B cell (primary cell): Measurements from ENCODE around the gene SCAND1. TPM values are rescaled to one million over a fixed set of nuclear protein-coding genes. Genes with fewer than 3 reads are reported as not detected.

ENCODE experiments used
- ATAC-seq: fragments of 200-7000 bp; cut with Tn5 transposase; one replicate; pipeline ENCODE4 v1.10.0; 2021; ENCODE audit warnings: low read depth, mild to moderate bottlenecking, moderate number of reproducible peaks, moderate library complexity
- CTCF ChIA-PET: fragments of 350-600 bp; sonication (Branson Sonifier 250); formaldehyde crosslinking; loops from one replicate; lab custom pipeline; 2021; ENCODE audit warnings: antibody characterized with exemption, inconsistent platforms; lab: Charles Lee
- POLR2A ChIA-PET: fragments of 350-600 bp; sonication (Branson Sonifier 250); formaldehyde crosslinking; loops from one replicate; lab custom pipeline; 2021; ENCODE audit warnings: antibody characterized with exemption; lab: Charles Lee
- DNase-seq: peaks from one replicate; pipeline ENCODE4 v3.0.0; 2013
- H2AFZ ChIP-seq: 2 replicates; pipeline ENCODE4 v1.6.1; 2012; ENCODE audit warnings: mild to moderate bottlenecking, low read depth, low read length; ENCODE audit not compliant: insufficient read depth, poor library complexity, severe bottlenecking
- H3K27ac ChIP-seq, 2 donors: 1 replicate in 1 of 2; 2 replicates in 1 of 2; pipeline ENCODE4 v1.5.1; 2012 to 2013; ENCODE audit warnings: low read length in 2 of 2, mild to moderate bottlenecking in 2 of 2, moderate library complexity in 1 of 2
- H3K27me3 ChIP-seq, 4 experiments: fragments of 200-600 bp in 1 of 4; sonication (generic) in 1 of 4; replicated peaks in 1 of 4; 1 replicate in 2 of 4; 2 replicates in 2 of 4; pipeline versions ENCODE4 v1.6.1 to v1.7.0; 2013 to 2016; ENCODE audit warnings: low read length in 3 of 4, mild to moderate bottlenecking in 2 of 4, mixed read lengths in 1 of 4, moderate library complexity in 1 of 4; ENCODE audit not compliant: insufficient read depth in 4 of 4, control insufficient read depth in 3 of 4; ENCODE audit errors: control extremely low read depth in 1 of 4
- H3K36me3 ChIP-seq, 2 experiments: replicated peaks in 1 of 2; 1 replicate in 1 of 2; 2 replicates in 1 of 2; pipeline versions ENCODE4 v1.6.1 to v1.7.1; 2013; ENCODE audit warnings: low read length in 1 of 2; ENCODE audit not compliant: insufficient read depth in 2 of 2, control insufficient read depth in 1 of 2; ENCODE audit errors: control extremely low read depth in 1 of 2, extremely low read depth in 1 of 2
- H3K4me1 ChIP-seq, 2 donors: fragments of 200-600 bp in 1 of 2; sonication (generic) in 1 of 2; 1 replicate in 1 of 2; 2 replicates in 1 of 2; pipeline versions ENCODE4 v1.5.1 to v1.6.1; 2013 to 2017; ENCODE audit warnings: low read length in 2 of 2; ENCODE audit not compliant: control insufficient read depth in 2 of 2, insufficient read depth in 2 of 2
- H3K4me2 ChIP-seq: replicated peaks from 2 replicates; pipeline ENCODE3; 2012; ENCODE audit warnings: mild to moderate bottlenecking, low read depth, low read length; ENCODE audit not compliant: poor library complexity, severe bottlenecking
- H3K4me3 ChIP-seq, 5 experiments: fragments of 200-600 bp in 1 of 5; sonication (generic) in 1 of 5; 1 replicate in 3 of 5; 2 replicates in 2 of 5; pipeline versions ENCODE4 v1.5.1 to v1.7.0; 2011 to 2016; ENCODE audit warnings: low read length in 4 of 5, mild to moderate bottlenecking in 4 of 5, low read depth in 2 of 5, control low read depth in 1 of 5, moderate library complexity in 1 of 5; ENCODE audit not compliant: insufficient read depth in 1 of 5; ENCODE audit errors: control extremely low read depth in 1 of 5, extremely low read depth in 1 of 5
- H3K79me2 ChIP-seq: fragments of 200-600 bp; sonication (generic); one replicate; pipeline ENCODE4 v1.6.0; 2016; ENCODE audit warnings: low read length; ENCODE audit not compliant: control insufficient read depth, insufficient read depth
- H3K9ac ChIP-seq: fragments of 200-600 bp; sonication (generic); 2 replicates; pipeline ENCODE4 v1.6.1; 2017; ENCODE audit warnings: mild to moderate bottlenecking, low read length, moderate library complexity
- H3K9me3 ChIP-seq, 3 donors: one replicate each; pipeline versions ENCODE4 v1.6.1 to v1.7.1; 2013; ENCODE audit warnings: low read length in 2 of 3; ENCODE audit not compliant: control insufficient read depth in 2 of 3, insufficient read depth in 1 of 3; ENCODE audit errors: control extremely low read depth in 1 of 3
- H4K20me1 ChIP-seq: 2 replicates; pipeline ENCODE4 v1.6.0; 2012; ENCODE audit warnings: mild to moderate bottlenecking, low read length; ENCODE audit not compliant: insufficient read depth, control insufficient read depth, poor library complexity, severe bottlenecking
- H3K27ac Mint-ChIP-seq: one replicate; pipeline ENCODE4 v1.8.0; 2021; ENCODE audit warnings: mixed read lengths
- H3K27me3 Mint-ChIP-seq: one replicate; pipeline ENCODE4 v1.8.0; 2021; ENCODE audit warnings: mixed read lengths
- H3K4me1 Mint-ChIP-seq: one replicate; pipeline ENCODE4 v1.8.0; 2021; ENCODE audit warnings: mixed read lengths
- H3K4me3 Mint-ChIP-seq: one replicate; pipeline ENCODE4 v1.8.0; 2021; ENCODE audit warnings: mixed read lengths
- H3K9me3 Mint-ChIP-seq: one replicate; pipeline ENCODE4 v1.8.0; 2022; ENCODE audit warnings: mixed read lengths; ENCODE audit not compliant: insufficient read depth
- EZH2 ChIP-seq: IDR thresholded peaks from 2 replicates; pipeline ENCODE4 v1.6.1; 2012; ENCODE audit warnings: borderline replicate concordance, low read depth, mild to moderate bottlenecking, moderate library complexity, low read length; ENCODE audit not compliant: insufficient read depth, poor library complexity, severe bottlenecking
- WGBS: methylation state at CpG from one replicate; pipeline ENCODE4 v1.1.5; 2013; ENCODE audit warnings: missing lambda C conversion rate; ENCODE audit not compliant: insufficient coverage; 5-methylcytosine and 5-hydroxymethylcytosine counted together
- intact Hi-C: fragments of 100-400 bp; cut with micrococcal nuclease; formaldehyde crosslinking; loops from one replicate; pipeline ENCODE4 v1.10.0; 2022
- polyA plus RNA-seq: library from polyadenylated mRNA; depleted of rRNA; stranded (reverse); fragments of >200 nt; gene quantifications from 2 replicates; pipeline ENCODE4 v1.2.3, GENCODE V29; 2012
- total RNA-seq, 2 donors: library from RNA; stranded (reverse); fragments of 120-200 nt in 1 of 2; gene quantifications; 1 replicate in 1 of 2; 2 replicates in 1 of 2; pipeline versions ENCODE4 v1.2.3 to v1.2.4, GENCODE V29; 2013 to 2022
- TF ChIP-seq, protein P1 (sequence below): fragments of 200-600 bp; IDR thresholded peaks from one replicate; pipeline ENCODE4 v1.8.0; 2022; ENCODE audit warnings: antibody characterized with exemption, mild to moderate bottlenecking

Gene SCAND1
- total and polyA plus RNA-seq, 2 donors (not counting 1 experiment from before 2014, with no cell fraction given), result 42.0 to 102 TPM

DNA sequence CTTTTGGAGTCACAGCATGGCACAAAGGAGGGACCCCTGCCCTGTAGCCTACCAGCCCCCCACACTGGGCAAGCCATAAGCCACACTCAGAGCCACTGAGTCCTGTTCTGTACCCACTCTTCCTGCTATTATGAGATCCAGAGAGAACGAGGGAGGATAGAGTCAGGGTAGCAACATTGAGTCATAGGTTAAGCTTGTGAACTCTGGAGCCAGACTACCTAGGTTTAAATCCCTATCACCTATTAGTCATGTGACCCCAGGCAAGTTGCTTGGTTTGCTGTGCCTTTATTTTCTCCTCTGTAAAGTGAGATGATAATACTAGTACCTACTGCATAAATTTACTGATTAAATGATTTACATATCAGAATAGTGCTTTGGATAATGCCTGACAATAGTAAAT, 14.6 kb upstream of the SCAND1 start:
- Histone ChIP-seq H4K20me1 (no peaks in the 10 kb centered on the region), H3K36me3 (no peaks in the 10 kb centered on the region), H3K27ac (no peak overlapping the region), H3K4me2 (no peak overlapping the region), H2AFZ (no peak overlapping the region), H3K9ac (no peak overlapping the region), H3K4me1 (no peaks in the 10 kb centered on the region), H3K27me3 (no peaks in the 10 kb centered on the region), H3K9me3 (no peaks in the 10 kb centered on the region), H3K79me2 (no peaks in the 10 kb centered on the region), H3K4me3 (no peak overlapping the region)
- ChIA-PET CTCF (no interaction called here), POLR2A (no interaction called here)
- Mint-ChIP-seq H3K4me1 (no peaks in the 10 kb centered on the region), H3K9me3 (no peaks in the 10 kb centered on the region), H3K4me3 (no peak overlapping the region), H3K27me3 (peaks cover 7% of the 10 kb centered on the region), H3K27ac (no peak overlapping the region)
- intact Hi-C loops, result no loop called here
- ATAC-seq, result no peak
- no peak for TF ChIP-seq EZH2
- TF ChIP-seq, protein P1, sequence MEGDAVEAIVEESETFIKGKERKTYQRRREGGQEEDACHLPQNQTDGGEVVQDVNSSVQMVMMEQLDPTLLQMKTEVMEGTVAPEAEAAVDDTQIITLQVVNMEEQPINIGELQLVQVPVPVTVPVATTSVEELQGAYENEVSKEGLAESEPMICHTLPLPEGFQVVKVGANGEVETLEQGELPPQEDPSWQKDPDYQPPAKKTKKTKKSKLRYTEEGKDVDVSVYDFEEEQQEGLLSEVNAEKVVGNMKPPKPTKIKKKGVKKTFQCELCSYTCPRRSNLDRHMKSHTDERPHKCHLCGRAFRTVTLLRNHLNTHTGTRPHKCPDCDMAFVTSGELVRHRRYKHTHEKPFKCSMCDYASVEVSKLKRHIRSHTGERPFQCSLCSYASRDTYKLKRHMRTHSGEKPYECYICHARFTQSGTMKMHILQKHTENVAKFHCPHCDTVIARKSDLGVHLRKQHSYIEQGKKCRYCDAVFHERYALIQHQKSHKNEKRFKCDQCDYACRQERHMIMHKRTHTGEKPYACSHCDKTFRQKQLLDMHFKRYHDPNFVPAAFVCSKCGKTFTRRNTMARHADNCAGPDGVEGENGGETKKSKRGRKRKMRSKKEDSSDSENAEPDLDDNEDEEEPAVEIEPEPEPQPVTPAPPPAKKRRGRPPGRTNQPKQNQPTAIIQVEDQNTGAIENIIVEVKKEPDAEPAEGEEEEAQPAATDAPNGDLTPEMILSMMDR, result no peak
- WGBS, result no CpG with 5 or more reads among the region's 1 CpG
- no peak for DNase-seq

DNA sequence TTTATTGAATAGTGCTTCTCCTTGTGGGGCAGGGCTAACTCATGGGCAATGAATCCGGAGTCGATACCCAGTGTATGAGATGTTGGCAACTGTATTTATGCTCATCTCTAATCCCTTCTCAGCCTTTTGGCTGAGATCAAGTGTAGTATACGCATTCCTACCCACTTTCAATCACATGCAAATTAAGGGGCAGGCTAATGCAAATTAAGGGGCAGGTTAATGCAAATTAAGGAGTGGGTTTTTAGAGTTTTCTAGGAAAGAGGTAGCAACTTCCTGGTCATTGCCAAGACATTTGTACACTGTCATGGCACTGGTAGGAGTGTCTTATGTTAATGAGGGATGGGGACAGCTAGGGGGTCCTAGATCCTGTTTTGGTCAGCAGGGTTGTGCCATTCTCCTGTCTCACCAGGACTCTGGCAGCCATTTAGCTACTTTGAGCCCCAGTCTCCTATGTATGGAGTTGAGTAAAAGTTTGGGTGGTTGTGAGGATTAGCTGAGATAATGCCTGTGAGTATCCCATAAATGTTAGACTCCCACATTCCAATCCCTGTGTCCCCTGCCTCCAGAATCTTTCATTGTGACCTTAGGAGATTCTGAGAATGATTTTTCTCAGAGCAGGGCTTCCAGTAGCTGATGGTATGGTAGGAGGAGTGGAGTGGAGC, 13.8 kb upstream of the SCAND1 start, which contains the start of gene CNBD2:
TSS of gene CNBD2 (plus strand) at position 612 of the 662 bp plus-strand sequence. CDS start 173 bp downstream, outside the sequence.
- H2AFZ ChIP-seq, result no peak within 1 kb of the TSS
- H3K4me3 Mint-ChIP-seq, result no peak within 1 kb of the TSS
- intact Hi-C loops, result no loop called here
- H4K20me1 ChIP-seq, result no peaks in the 10 kb centered on the region
- no peaks in the 10 kb centered on the region for H3K4me1 Mint-ChIP-seq
- no peaks in the 10 kb centered on the region for H3K9me3 ChIP-seq
- CTCF ChIA-PET, result interaction anchor here (1.6 kb wide), 1 partner anchor 14 kb away, joined by 7 read pairs; the partner anchor contains the start of gene SCAND1
- no CpG with 5 or more reads among the region's 3 CpGs for WGBS
- POLR2A ChIA-PET, result interaction anchor here (0.7 kb wide), 1 partner anchor 9 kb away, joined by 6 read pairs; no protein-coding TSS in a partner anchor
- no peak for TF ChIP-seq EZH2
- TF ChIP-seq, protein P1, result no peak
- H3K9ac ChIP-seq, result no peak within 1 kb of the TSS
- H3K9me3 Mint-ChIP-seq, result no peaks in the 10 kb centered on the region
- H3K4me3 ChIP-seq, result no peak within 1 kb of the TSS
- no peak within 1 kb of the TSS for H3K27ac ChIP-seq
- no peaks in the 10 kb centered on the region for H3K27me3 ChIP-seq
- H3K79me2 ChIP-seq, result no peaks in the 10 kb centered on the region
- DNase-seq, result no peak
- no peak within 1 kb of the TSS for H3K27ac Mint-ChIP-seq
- no peak for ATAC-seq
- no peaks in the 10 kb centered on the region for H3K36me3 ChIP-seq
- H3K4me1 ChIP-seq, result no peaks in the 10 kb centered on the region
- no peak within 1 kb of the TSS for H3K4me2 ChIP-seq
- H3K27me3 Mint-ChIP-seq, result peaks cover 7% of the 10 kb centered on the region
